Sigmoid colon (tissue), 7 donors: ENCODE data around the gene IHH. TPM values are rescaled to one million over a fixed set of nuclear protein-coding genes. Genes with fewer than 3 reads are reported as not detected.

Source experiments
- DNase-seq: peaks from one replicate; pipeline ENCODE4 v3.0.0-alpha.2; 2019
- H3K27ac ChIP-seq, 4 donors: fragments of 200-600 bp; sonication (generic); one replicate each; pipeline ENCODE4 v1.5.1; 2016 to 2019; ENCODE audit warnings: mild to moderate bottlenecking in 1 of 4
- H3K27me3 ChIP-seq, 3 donors: fragments of 200-600 bp; sonication (generic); one replicate each; pipeline ENCODE4 v1.5.1; 2019; ENCODE audit warnings: mild to moderate bottlenecking in 1 of 3
- H3K36me3 ChIP-seq, 4 donors: fragments of 200-600 bp; sonication (generic); one replicate each; pipeline ENCODE4 v1.5.1; 2016 to 2019
- H3K4me1 ChIP-seq, 4 donors: fragments of 200-600 bp; sonication (generic); one replicate each; pipeline ENCODE4 v1.5.1; 2017 to 2019
- H3K4me3 ChIP-seq, 4 donors: fragments of 200-600 bp; sonication (generic); one replicate each; pipeline ENCODE4 v1.5.1; 2017 to 2019; ENCODE audit warnings: mild to moderate bottlenecking in 2 of 4, moderate library complexity in 1 of 4
- H3K9me3 ChIP-seq, 4 donors: fragments of 200-600 bp in 3 of 4; sonication (generic) in 3 of 4; one replicate each; pipeline versions ENCODE4 v1.5.1 to v1.6.1; 2013 to 2019
- CTCF ChIP-seq, 4 experiments: fragments of 450-650 bp in 3 of 4; fragments of 200-600 bp in 1 of 4; IDR thresholded peaks; one replicate each; pipeline ENCODE4 v1.5.1; 2016 to 2019; ENCODE audit warnings: antibody characterized with exemption in 4 of 4, mild to moderate bottlenecking in 3 of 4, moderate library complexity in 2 of 4
- EP300 ChIP-seq, 4 donors: sonication (generic); formaldehyde crosslinking; IDR thresholded peaks; one replicate each; pipeline ENCODE4 v1.6.1; 2017; ENCODE audit warnings: antibody characterized with exemption in 4 of 4
- POLR2A ChIP-seq, 2 donors: fragments of 450-650 bp; IDR thresholded peaks; one replicate each; pipeline ENCODE4 v1.6.1; 2016; ENCODE audit warnings: antibody characterized with exemption in 2 of 2, mild to moderate bottlenecking in 2 of 2, moderate library complexity in 2 of 2
- POLR2AphosphoS5 ChIP-seq, 4 donors: sonication (generic); formaldehyde crosslinking; IDR thresholded peaks; one replicate each; pipeline ENCODE4 v1.6.1; 2017; ENCODE audit warnings: antibody characterized with exemption in 4 of 4
- WGBS, 2 donors: extraction: QIAGEN DNeasy Blood & Tissue Kit; methylation state at CpG; one replicate each; pipeline ENCODE4 v1.1.7; 2013; 5-methylcytosine and 5-hydroxymethylcytosine counted together
- intact Hi-C: fragments of 100-400 bp; cut with DNase I; formaldehyde crosslinking; loops from one replicate; pipeline ENCODE4 v1.15.1; 2023
- polyA plus RNA-seq, 3 donors: library from polyadenylated mRNA; stranded (reverse); fragments of 200-250 nt; gene quantifications; one replicate each; pipeline ENCODE4 v1.2.3, GENCODE V29; 2013
- total RNA-seq, 4 donors: library from RNA; depleted of rRNA; stranded (reverse); fragments of >200 nt; gene quantifications; one replicate each; pipeline ENCODE4 v1.1.0, GENCODE V29; 2016
- donor health status: healthy with polysubstance abuse.
- donor health status: Bipolar disorder and iron deficiency.
- donor health status: healthy.

Gene IHH
- total and polyA plus RNA-seq, 7 donors: 12.9 to 36.1 (median 21.6) TPM; not detected in 4

GRCh38 chr2:219081096-219081495, 20.4 kb upstream of the IHH start:
- intact Hi-C loops: no loop called here
- no peak overlapping the region for H3K4me3 ChIP-seq
- H3K36me3 ChIP-seq: peaks cover 0 to 21% (median 9%) of the 10 kb centered on the region in 4 donors
- H3K4me1 ChIP-seq: no peaks in the 10 kb centered on the region
- 19 to 65% methylated on average over 7 of the region's 7 CpGs for WGBS, 2 donors
- DNase-seq: no peak
- no peaks in the 10 kb centered on the region for H3K9me3 ChIP-seq
- H3K27me3 ChIP-seq: no peaks in the 10 kb centered on the region
- no peak overlapping the region for H3K27ac ChIP-seq
- TF ChIP-seq POLR2AphosphoS5 (IDR thresholded peaks at IDR 0.05) (no peak), EP300 (IDR thresholded peaks at IDR 0.05) (no peak), CTCF (IDR thresholded peaks at IDR 0.05) (no peak), POLR2A (IDR thresholded peaks at IDR 0.05) (no peak)

GRCh38 chr2:219079417-219079816, 18.7 kb upstream of the IHH start:
- 24 to 69% methylated on average over 2 of the region's 2 CpGs for WGBS, 2 donors
- no peaks in the 10 kb centered on the region for H3K4me1 ChIP-seq
- no peak for TF ChIP-seq CTCF (IDR thresholded peaks at IDR 0.05)
- no peak for TF ChIP-seq POLR2A (IDR thresholded peaks at IDR 0.05)
- no peak for TF ChIP-seq EP300 (IDR thresholded peaks at IDR 0.05)
- no peak for TF ChIP-seq POLR2AphosphoS5 (IDR thresholded peaks at IDR 0.05)
- no peak overlapping the region for H3K4me3 ChIP-seq
- H3K9me3 ChIP-seq: no peaks in the 10 kb centered on the region
- H3K27ac ChIP-seq: no peak overlapping the region
- no peaks in the 10 kb centered on the region for H3K27me3 ChIP-seq
- H3K36me3 ChIP-seq: peaks cover 0 to 38% (median 15%) of the 10 kb centered on the region in 4 donors
- no peak for DNase-seq
- intact Hi-C loops: no loop called here

GRCh38 chr2:219078951-219079350, 18.2 kb upstream of the IHH start:
- peaks cover 0 to 43% (median 15%) of the 10 kb centered on the region in 4 donors for H3K36me3 ChIP-seq
- WGBS, 2 donors: 22 to 76% methylated on average over 4 of the region's 4 CpGs
- H3K4me3 ChIP-seq: no peak overlapping the region
- no peaks in the 10 kb centered on the region for H3K27me3 ChIP-seq
- H3K9me3 ChIP-seq: no peaks in the 10 kb centered on the region
- no peaks in the 10 kb centered on the region for H3K4me1 ChIP-seq
- no peak for DNase-seq
- no peak overlapping the region for H3K27ac ChIP-seq
- no peak for TF ChIP-seq CTCF (IDR thresholded peaks at IDR 0.05)
- TF ChIP-seq EP300 (IDR thresholded peaks at IDR 0.05): no peak
- no peak for TF ChIP-seq POLR2A (IDR thresholded peaks at IDR 0.05)
- no peak for TF ChIP-seq POLR2AphosphoS5 (IDR thresholded peaks at IDR 0.05)
- intact Hi-C loops: no loop called here

GRCh38 chr2:219078126-219078525, 17.4 kb upstream of the IHH start:
- no peak overlapping the region for H3K27ac ChIP-seq
- DNase-seq: no peak
- peaks cover 0 to 46% (median 15%) of the 10 kb centered on the region in 4 donors for H3K36me3 ChIP-seq
- no peak overlapping the region for H3K4me3 ChIP-seq
- H3K27me3 ChIP-seq: no peaks in the 10 kb centered on the region
- WGBS, 2 donors: 76 to 90% methylated on average over 3 of the region's 3 CpGs
- H3K9me3 ChIP-seq: no peaks in the 10 kb centered on the region
- no peak for TF ChIP-seq POLR2AphosphoS5 (IDR thresholded peaks at IDR 0.05)
- TF ChIP-seq POLR2A (IDR thresholded peaks at IDR 0.05): no peak
- no peak for TF ChIP-seq CTCF (IDR thresholded peaks at IDR 0.05)
- no peak for TF ChIP-seq EP300 (IDR thresholded peaks at IDR 0.05)
- intact Hi-C loops: no loop called here
- no peaks in the 10 kb centered on the region for H3K4me1 ChIP-seq

- H3K4me1 ChIP-seq: no peaks in the 10 kb centered on the region
- 93 to 96% methylated on average over 3 of the region's 3 CpGs for WGBS, 2 donors
- intact Hi-C loops: no loop called here
- no peak for DNase-seq
- H3K27ac ChIP-seq: no peak overlapping the region
- H3K27me3 ChIP-seq: no peaks in the 10 kb centered on the region
- peaks cover 0 to 53% (median 15%) of the 10 kb centered on the region in 4 donors for H3K36me3 ChIP-seq
- TF ChIP-seq POLR2A (IDR thresholded peaks at IDR 0.05): no peak
- TF ChIP-seq EP300 (IDR thresholded peaks at IDR 0.05): no peak
- no peak for TF ChIP-seq POLR2AphosphoS5 (IDR thresholded peaks at IDR 0.05)
- TF ChIP-seq CTCF (IDR thresholded peaks at IDR 0.05): no peak
- H3K4me3 ChIP-seq: no peak overlapping the region
- H3K9me3 ChIP-seq: no peaks in the 10 kb centered on the region
Measured at GRCh38 chr2:219076253-219076652, 15.5 kb upstream of the IHH start.
